Uterus (tissue), 2 donors: ENCODE measurements around the gene ISOC2.

ENCODE experiments used
- CTCF ChIP-seq, 4 experiments: fragments of 200-600 bp in 2 of 4; fragments of 450-650 bp in 2 of 4; sonication (generic) in 2 of 4; IDR thresholded peaks; one replicate each; pipeline ENCODE4 v1.5.1; 2016 to 2019; ENCODE audit warnings: antibody characterized with exemption in 4 of 4, mild to moderate bottlenecking in 2 of 4, moderate library complexity in 1 of 4
- POLR2A ChIP-seq, 2 donors: fragments of 450-650 bp; IDR thresholded peaks; one replicate each; pipeline ENCODE4 v1.6.1; 2016; ENCODE audit warnings: antibody characterized with exemption in 2 of 2, mild to moderate bottlenecking in 1 of 2, moderate library complexity in 1 of 2

GRCh38 chr19:55497763-55498162, 36.3 kb upstream of the ISOC2 start:
- TF ChIP-seq CTCF (IDR thresholded peaks at IDR 0.05) (no peak), POLR2A (IDR thresholded peaks at IDR 0.05) (no peak)
